A549 (cell line): ENCODE data around the gene CACNA1C. TPM values are rescaled to one million over a fixed set of nuclear protein-coding genes. Genes with fewer than 3 reads are reported as not detected.

ENCODE experiments used
- ATAC-seq, 2 experiments: fragments of 200-7000 bp in 1 of 2; fragments of >200 bp in 1 of 2; cut with Nextera tagmentation in 1 of 2; cut with Tn5 transposase in 1 of 2; 3 replicates each; pipeline versions ENCODE4 v1.8.0 to v1.9.1; 2018 to 2020; ENCODE audit warnings: mild to moderate bottlenecking in 1 of 2, moderate library complexity in 1 of 2
- CTCF ChIA-PET: fragments of 300-600 bp; sonication (Branson Sonifier 250); formaldehyde crosslinking; extraction: SDS; loops from one replicate; lab custom pipeline; 2021; ENCODE audit warnings: antibody characterized with exemption, inconsistent platforms; lab: Yijun Ruan, JAX
- POLR2A ChIA-PET: fragments of 350-600 bp; formaldehyde crosslinking; extraction: SDS; loops from one replicate; lab custom pipeline; 2021; ENCODE audit warnings: antibody characterized with exemption, inconsistent platforms; lab: Yijun Ruan, JAX
- DNase-seq, 2 experiments: peaks; one replicate each; pipeline versions ENCODE4 v3.0.0 to v3.0.0-alpha.2; 2011 to 2016; ENCODE audit warnings: low read depth in 1 of 2, low spot score in 1 of 2
- FAIRE-seq: peaks from 2 replicates; lab custom pipeline; 2011; peaks lifted over from hg19 to GRCh38; lab: Jason Lieb, UNC
- H3K27ac ChIP-seq, 2 experiments: fragments of >200 bp; sonication (Bioruptor Twin); formaldehyde crosslinking; 3 replicates each; pipeline ENCODE4 v1.5.1; 2016 to 2017
- H3K4me1 ChIP-seq: fragments of >200 bp; sonication (Bioruptor Twin); formaldehyde crosslinking; 3 replicates; pipeline ENCODE4 v1.6.1; 2016
- H3K4me2 ChIP-seq: fragments of >200 bp; sonication (Bioruptor Twin); formaldehyde crosslinking; 3 replicates; pipeline ENCODE4 v1.6.1; 2016
- H3K4me3 ChIP-seq: fragments of >200 bp; sonication (Bioruptor Twin); formaldehyde crosslinking; 3 replicates; pipeline ENCODE4 v1.5.1; 2016
- H3K9me3 ChIP-seq: fragments of >200 bp; sonication (Bioruptor Twin); formaldehyde crosslinking; 3 replicates; pipeline ENCODE4 v1.6.1; 2016
- BHLHE40 ChIP-seq: IDR thresholded peaks from 2 replicates; pipeline ENCODE4 v1.6.1; 2012; ENCODE audit warnings: low read depth, low read length, inconsistent platforms
- CBX8 ChIP-seq: fragments of 200-600 bp; sonication (generic); IDR thresholded peaks from 2 replicates; pipeline ENCODE4 v1.6.1; 2016
- CEBPB ChIP-seq, 2 experiments: fragments of >200 bp in 1 of 2; sonication (Bioruptor Twin) in 1 of 2; formaldehyde crosslinking in 1 of 2; IDR thresholded peaks; 2 replicates each; pipeline ENCODE4 v1.6.1; 2012 to 2016
- EHMT2 ChIP-seq: fragments of 200-600 bp; sonication (generic); IDR thresholded peaks from 2 replicates; pipeline ENCODE4 v1.6.1; 2016; ENCODE audit warnings: antibody characterized with exemption, low read depth, mild to moderate bottlenecking, moderate library complexity
- HEYL ChIP-seq: fragments of 250-450 bp; sonication (Bioruptor Pico); IDR thresholded peaks from 2 replicates; pipeline ENCODE4 v1.8.0; 2021; ENCODE audit warnings: mild to moderate bottlenecking, moderate library complexity
- HOXB5 ChIP-seq: fragments of 250-450 bp; sonication (Bioruptor Pico); IDR thresholded peaks from 2 replicates; pipeline ENCODE4 v1.5.0; 2020; ENCODE audit warnings: mild to moderate bottlenecking, moderate library complexity
- JUN ChIP-seq, 2 experiments: fragments of >200 bp; sonication (Bioruptor Twin); formaldehyde crosslinking; IDR thresholded peaks; 2 replicates in 1 of 2; 3 replicates in 1 of 2; pipeline ENCODE4 v1.6.1; 2016 to 2017
- JUNB ChIP-seq: fragments of >200 bp; sonication (Bioruptor Twin); formaldehyde crosslinking; IDR thresholded peaks from 2 replicates; pipeline ENCODE4 v1.6.1; 2016
- MAFK ChIP-seq: fragments of 450-650 bp; IDR thresholded peaks from 2 replicates; pipeline ENCODE4 v1.6.1; 2014; ENCODE audit not compliant: partially characterized antibody
- NFE2L2 ChIP-seq: fragments of 150-350 bp; conservative IDR thresholded peaks from 2 replicates; pipeline ENCODE4 v1.6.1; 2014; ENCODE audit warnings: low read length
- NPAS2 ChIP-seq: fragments of 250-450 bp; sonication (Bioruptor Pico); IDR thresholded peaks from 2 replicates; pipeline ENCODE4 v1.8.0; 2022; ENCODE audit warnings: mild to moderate bottlenecking, moderate library complexity, borderline replicate concordance
- NR3C1 ChIP-seq: fragments of >200 bp; sonication (Bioruptor Twin); formaldehyde crosslinking; IDR thresholded peaks from 3 replicates; pipeline ENCODE4 v1.6.1; 2017
- RAD21 ChIP-seq, 2 experiments: fragments of >200 bp in 1 of 2; sonication (Bioruptor Twin) in 1 of 2; formaldehyde crosslinking in 1 of 2; IDR thresholded peaks in 1 of 2; conservative IDR thresholded peaks in 1 of 2; 2 replicates in 1 of 2; 3 replicates in 1 of 2; pipeline ENCODE4 v1.6.1; 2012 to 2018; ENCODE audit warnings: inconsistent platforms in 1 of 2
- RCOR1 ChIP-seq: fragments of 150-350 bp; IDR thresholded peaks from 2 replicates; pipeline ENCODE4 v1.6.1; 2014; ENCODE audit warnings: antibody characterized with exemption, low read length, low read depth
- RFX5 ChIP-seq: fragments of 450-650 bp; IDR thresholded peaks from 2 replicates; pipeline ENCODE4 v1.7.1; 2014; ENCODE audit warnings: antibody characterized with exemption, mild to moderate bottlenecking, moderate library complexity
- SMC3 ChIP-seq: fragments of >200 bp; sonication (Bioruptor Twin); formaldehyde crosslinking; IDR thresholded peaks from 3 replicates; pipeline ENCODE4 v1.6.1; 2018; ENCODE audit warnings: inconsistent platforms
- SREBF2 ChIP-seq: fragments of 450-650 bp; IDR thresholded peaks from 2 replicates; pipeline ENCODE4 v1.6.1; 2014; ENCODE audit warnings: mild to moderate bottlenecking, moderate library complexity
- ZFP36 ChIP-seq: fragments of 450-650 bp; IDR thresholded peaks from 2 replicates; pipeline ENCODE4 v1.6.1; 2014; ENCODE audit warnings: borderline replicate concordance; ENCODE audit not compliant: partially characterized antibody
- ZNF302 ChIP-seq: fragments of 250-450 bp; sonication (Bioruptor Pico); IDR thresholded peaks from 2 replicates; pipeline ENCODE4 v1.9.0; 2021; ENCODE audit warnings: inconsistent platforms, mild to moderate bottlenecking, moderate library complexity
- WGBS: methylation state at CpG from one replicate; pipeline ENCODE4 v1.1.6; 2017; ENCODE audit errors: missing lambda C conversion rate; 5-methylcytosine and 5-hydroxymethylcytosine counted together
- polyA plus RNA-seq, 4 experiments: library from polyadenylated mRNA; depleted of rRNA in 3 of 4; stranded (reverse); fragments of >200 nt; fragmentation: RNase III in 1 of 4; extraction: RNeasy Plus Mini Kit Qiagen cat#74134 plus additional on column Dnase treatment in 1 of 4; gene quantifications; 2 replicates in 3 of 4; 3 replicates in 1 of 4; pipeline ENCODE4 v1.2.3, GENCODE V29; 2011 to 2017
- TF ChIP-seq, protein P1 (sequence below): fragments of >200 bp; sonication (Bioruptor Twin); formaldehyde crosslinking; IDR thresholded peaks from 3 replicates; pipeline ENCODE4 v1.6.1; 2016
- TF ChIP-seq, protein P2 (sequence below): fragments of >200 bp; sonication (Bioruptor Twin); formaldehyde crosslinking; IDR thresholded peaks from 2 replicates; pipeline ENCODE4 v1.6.1; 2016
- TF ChIP-seq, protein P3 (sequence below): fragments of 250-450 bp; sonication (Bioruptor Pico); IDR thresholded peaks from 2 replicates; pipeline ENCODE4 v1.5.0; 2020; ENCODE audit warnings: low read depth, mild to moderate bottlenecking, moderate library complexity

The CACNA1C gene
- polyA plus RNA-seq, 2 of the 4 experiments (the other 2 are of a cell fraction), result not detected

DNA sequence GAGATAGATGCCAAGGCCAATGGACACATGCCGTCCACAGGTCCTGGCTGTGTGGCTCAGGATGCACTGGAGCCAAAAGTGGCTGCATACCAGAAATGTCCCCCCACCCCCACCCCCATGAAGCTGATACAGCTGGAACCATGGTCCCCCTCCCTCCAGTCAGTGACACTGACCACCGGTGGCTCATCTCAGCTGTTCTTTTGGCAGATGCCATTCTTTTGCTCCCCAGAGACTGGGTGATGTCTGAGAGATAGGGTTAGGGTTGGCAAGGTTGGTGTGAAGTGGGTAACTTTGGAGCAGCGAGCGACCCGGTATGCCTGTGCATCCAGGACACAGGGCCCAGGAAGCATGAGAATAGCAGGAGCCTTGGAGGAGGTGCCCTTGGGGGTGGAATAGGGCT, 285.6 kb downstream of the CACNA1C start:
- 59% methylated on average over 5 of the region's 5 CpGs for WGBS
- ChIA-PET CTCF (interaction anchor here (1.5 kb wide), 1 partner anchor 245 kb away, joined by 4 read pairs; no protein-coding TSS in a partner anchor), POLR2A (no interaction called here)
- no peak for FAIRE-seq
- Histone ChIP-seq H3K9me3 (no peaks in the 10 kb centered on the region), H3K4me2 (no peak overlapping the region), H3K4me1 (no peaks in the 10 kb centered on the region; the same call in 2 of the 3 replicates), H3K4me3 (no peak overlapping the region), H3K27ac (no peak overlapping the region)
- DNase-seq, result no peak
- ATAC-seq, result no peak
- TF ChIP-seq SREBF2, result no peak
- TF ChIP-seq BHLHE40, result no peak
- no peak for TF ChIP-seq RCOR1
- TF ChIP-seq CEBPB (IDR thresholded peaks at IDR 0.05), result no peak
- TF ChIP-seq RAD21 (conservative IDR thresholded peaks at IDR 0.05 in 1 of 2, IDR thresholded peaks at IDR 0.05 in 1 of 2), result no peak
- no peak for TF ChIP-seq RFX5
- no peak for TF ChIP-seq JUNB
- no peak for TF ChIP-seq NPAS2 (CRISPR knock-in tag)
- no peak for TF ChIP-seq HOXB5 (CRISPR knock-in tag)
- no peak for TF ChIP-seq SMC3
- no peak for TF ChIP-seq MAFK
- TF ChIP-seq ZNF302 (CRISPR knock-in tag), result no peak

DNA sequence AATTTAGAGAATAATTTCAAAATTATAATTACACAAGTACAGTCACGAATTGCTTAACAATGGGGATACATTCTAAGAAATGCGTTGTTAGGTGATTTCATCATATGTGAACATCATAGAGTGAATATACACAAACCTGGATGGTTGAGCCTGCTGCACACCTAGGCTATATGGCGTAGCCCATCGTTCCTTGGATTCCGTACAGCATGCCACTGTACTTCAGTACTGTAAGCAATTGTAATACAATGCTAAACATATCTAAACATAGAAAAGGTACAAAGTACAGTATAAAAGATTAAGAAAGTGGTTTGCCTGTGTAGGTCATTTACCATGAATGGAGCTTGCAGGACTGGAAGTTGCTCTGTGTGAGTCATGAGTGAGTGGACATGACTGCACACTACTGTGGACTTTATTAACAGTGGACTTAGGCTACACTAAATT, 286.2 kb downstream of the CACNA1C start:
- H3K4me3 ChIP-seq, result no peak overlapping the region
- no peaks in the 10 kb centered on the region; the same call in 2 of the 3 replicates for H3K4me1 ChIP-seq
- 57% methylated on average over 5 of the region's 5 CpGs for WGBS
- peak in 1 of 2 experiments; percentile 40; a peak in 2 of 6 replicates for ATAC-seq
- POLR2A ChIA-PET, result no interaction called here
- no peak overlapping the region for H3K4me2 ChIP-seq
- no peaks in the 10 kb centered on the region for H3K9me3 ChIP-seq
- no peak overlapping the region for H3K27ac ChIP-seq
- peak in 1 of 2 experiments; percentile 23 for DNase-seq
- no peak for TF ChIP-seq RAD21 (conservative IDR thresholded peaks at IDR 0.05 in 1 of 2, IDR thresholded peaks at IDR 0.05 in 1 of 2)
- TF ChIP-seq HEYL (CRISPR knock-in tag), result no peak
- TF ChIP-seq, protein P1, sequence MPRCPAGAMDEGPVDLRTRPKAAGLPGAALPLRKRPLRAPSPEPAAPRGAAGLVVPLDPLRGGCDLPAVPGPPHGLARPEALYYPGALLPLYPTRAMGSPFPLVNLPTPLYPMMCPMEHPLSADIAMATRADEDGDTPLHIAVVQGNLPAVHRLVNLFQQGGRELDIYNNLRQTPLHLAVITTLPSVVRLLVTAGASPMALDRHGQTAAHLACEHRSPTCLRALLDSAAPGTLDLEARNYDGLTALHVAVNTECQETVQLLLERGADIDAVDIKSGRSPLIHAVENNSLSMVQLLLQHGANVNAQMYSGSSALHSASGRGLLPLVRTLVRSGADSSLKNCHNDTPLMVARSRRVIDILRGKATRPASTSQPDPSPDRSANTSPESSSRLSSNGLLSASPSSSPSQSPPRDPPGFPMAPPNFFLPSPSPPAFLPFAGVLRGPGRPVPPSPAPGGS, result no peak
- TF ChIP-seq NR3C1, result no peak
- TF ChIP-seq CBX8, result no peak
- no peak for TF ChIP-seq MAFK
- TF ChIP-seq NPAS2 (CRISPR knock-in tag), result no peak
- TF ChIP-seq EHMT2, result no peak
- no peak for TF ChIP-seq HOXB5 (CRISPR knock-in tag)
- TF ChIP-seq ZFP36, result no peak
- TF ChIP-seq, all 56 proteins: peak for 0
- CTCF ChIA-PET, result interaction anchor here (1.5 kb wide), 1 partner anchor 244 kb away, joined by 4 read pairs; no protein-coding TSS in a partner anchor
- no peak for FAIRE-seq

DNA sequence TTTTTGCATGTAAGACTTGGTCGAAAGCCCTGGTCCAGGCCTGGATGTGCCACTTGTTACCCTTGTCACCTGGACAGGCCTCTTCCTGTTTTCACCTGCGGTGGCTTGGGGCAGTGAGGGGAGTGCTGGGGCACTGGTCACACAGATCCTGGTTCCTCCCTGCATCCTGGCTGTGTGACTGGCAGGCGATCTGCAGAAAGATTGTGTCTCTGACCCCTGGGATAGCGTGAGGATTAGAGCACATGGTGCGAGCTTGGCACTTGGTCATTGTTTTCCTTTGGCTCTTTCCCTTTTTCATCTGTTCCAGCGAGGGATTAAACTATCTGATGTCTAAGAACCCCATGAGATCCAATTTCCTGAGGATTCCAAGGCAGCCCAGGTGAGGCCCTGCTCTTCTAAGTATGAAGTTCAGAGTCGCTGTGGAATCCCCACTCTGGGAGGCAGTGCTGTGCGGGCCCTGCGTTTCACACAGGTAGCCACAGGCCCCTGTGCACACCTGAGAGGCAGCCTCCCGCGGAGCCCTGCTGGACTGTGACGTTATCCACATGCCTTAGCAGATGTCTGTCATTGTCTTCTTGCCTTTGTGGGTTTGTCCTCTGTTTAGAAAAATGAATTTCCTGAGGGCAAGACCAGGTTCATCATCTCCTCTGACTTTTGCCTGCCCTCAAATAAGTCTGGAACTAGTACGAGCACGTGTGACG, 288.4 kb downstream of the CACNA1C start:
- FAIRE-seq, result no peak
- no peak overlapping the region for H3K4me3 ChIP-seq
- no peak for DNase-seq
- H3K4me2 ChIP-seq, result no peak overlapping the region
- ChIA-PET POLR2A (no interaction called here), CTCF (no interaction called here)
- no peak for ATAC-seq
- TF ChIP-seq NFE2L2 (no peak), JUN (IDR thresholded peaks at IDR 0.05) (no peak), ZNF302 (CRISPR knock-in tag) (no peak), EHMT2 (no peak), HEYL (CRISPR knock-in tag) (no peak)
- TF ChIP-seq, protein P2, sequence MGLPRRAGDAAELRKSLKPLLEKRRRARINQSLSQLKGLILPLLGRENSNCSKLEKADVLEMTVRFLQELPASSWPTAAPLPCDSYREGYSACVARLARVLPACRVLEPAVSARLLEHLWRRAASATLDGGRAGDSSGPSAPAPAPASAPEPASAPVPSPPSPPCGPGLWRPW, result no peak
- TF ChIP-seq, protein P3, sequence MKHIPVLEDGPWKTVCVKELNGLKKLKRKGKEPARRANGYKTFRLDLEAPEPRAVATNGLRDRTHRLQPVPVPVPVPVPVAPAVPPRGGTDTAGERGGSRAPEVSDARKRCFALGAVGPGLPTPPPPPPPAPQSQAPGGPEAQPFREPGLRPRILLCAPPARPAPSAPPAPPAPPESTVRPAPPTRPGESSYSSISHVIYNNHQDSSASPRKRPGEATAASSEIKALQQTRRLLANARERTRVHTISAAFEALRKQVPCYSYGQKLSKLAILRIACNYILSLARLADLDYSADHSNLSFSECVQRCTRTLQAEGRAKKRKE, result no peak
- H3K27ac ChIP-seq, result no peak overlapping the region
- 64% methylated on average over 15 of the region's 15 CpGs for WGBS
- H3K4me1 ChIP-seq, result no peaks in the 10 kb centered on the region; the same call in 2 of the 3 replicates
- H3K9me3 ChIP-seq, result no peaks in the 10 kb centered on the region
